Raji (cell line): Measurements from ENCODE around the gene AP5B1.

Source experiments
- POLR2A ChIP-seq: IDR thresholded peaks from 2 replicates; pipeline ENCODE4 v1.6.1; 2011; ENCODE audit warnings: low read depth, low read length, control low read depth; ENCODE audit not compliant: insufficient read depth

AP5B1 gene

GRCh38 chr11:65781152-65781961 lies 581 bp upstream of the AP5B1 start:
- TF ChIP-seq POLR2A = no peak

- peak; percentile 51 for TF ChIP-seq POLR2A
Measured at GRCh38 chr11:65779919-65780769, 632 bp downstream of the AP5B1 start.

GRCh38 chr11:65779669-65779918 lies 1.2 kb downstream of the AP5B1 start:
- TF ChIP-seq POLR2A = no peak

GRCh38 chr11:65778901-65779668 lies 1.7 kb downstream of the AP5B1 start:
- no peak for TF ChIP-seq POLR2A

- TF ChIP-seq POLR2A = no peak
Measured at GRCh38 chr11:65778431-65778900, 2.3 kb downstream of the AP5B1 start.

GRCh38 chr11:65777821-65778361 lies 2.9 kb downstream of the AP5B1 start:
- TF ChIP-seq POLR2A = no peak

- no peak for TF ChIP-seq POLR2A
Measured at GRCh38 chr11:65777241-65777640, 3.5 kb downstream of the AP5B1 start.

- TF ChIP-seq POLR2A = no peak
Measured at GRCh38 chr11:65776710-65777141, 4.0 kb downstream of the AP5B1 start.

- TF ChIP-seq POLR2A = no peak
Measured at GRCh38 chr11:65776196-65776595, 4.6 kb downstream of the AP5B1 start.

GRCh38 chr11:65774525-65775306 lies 6.1 kb downstream of the AP5B1 start:
- 0 out of 2 replicates have a peak, but pooled peaks have one; percentile 9 for TF ChIP-seq POLR2A

- no peak for TF ChIP-seq POLR2A
Measured at GRCh38 chr11:65773784-65774411, 6.9 kb downstream of the AP5B1 start.

GRCh38 chr11:65771589-65772112 lies 9.1 kb downstream of the AP5B1 start:
- TF ChIP-seq POLR2A = no peak

GRCh38 chr11:65770951-65771567 lies 9.7 kb downstream of the AP5B1 start:
- no peak for TF ChIP-seq POLR2A
